ENCODE results near the gene PBLD.

DNA sequence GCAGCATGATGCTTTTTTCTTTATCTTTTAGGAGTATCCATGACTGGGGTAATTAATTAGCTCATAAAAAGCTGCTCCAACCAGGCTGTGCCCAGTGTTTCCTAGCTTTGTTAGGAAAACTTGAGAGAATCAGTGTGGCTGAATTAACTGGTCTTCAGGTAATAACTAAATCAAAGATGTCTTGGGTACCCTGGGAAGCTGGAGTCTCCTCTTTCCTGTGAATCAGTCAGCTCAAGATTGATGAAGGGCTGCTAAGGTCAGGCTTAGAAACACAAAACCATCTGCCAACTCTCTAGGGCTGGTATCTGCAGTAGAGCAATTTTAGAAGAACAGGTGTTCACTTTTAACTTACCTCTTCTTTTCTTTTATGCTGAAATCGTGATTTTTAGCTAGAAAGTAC is 79.4 kb downstream of the PBLD start:
- TF ChIP-seq, protein P1, sequence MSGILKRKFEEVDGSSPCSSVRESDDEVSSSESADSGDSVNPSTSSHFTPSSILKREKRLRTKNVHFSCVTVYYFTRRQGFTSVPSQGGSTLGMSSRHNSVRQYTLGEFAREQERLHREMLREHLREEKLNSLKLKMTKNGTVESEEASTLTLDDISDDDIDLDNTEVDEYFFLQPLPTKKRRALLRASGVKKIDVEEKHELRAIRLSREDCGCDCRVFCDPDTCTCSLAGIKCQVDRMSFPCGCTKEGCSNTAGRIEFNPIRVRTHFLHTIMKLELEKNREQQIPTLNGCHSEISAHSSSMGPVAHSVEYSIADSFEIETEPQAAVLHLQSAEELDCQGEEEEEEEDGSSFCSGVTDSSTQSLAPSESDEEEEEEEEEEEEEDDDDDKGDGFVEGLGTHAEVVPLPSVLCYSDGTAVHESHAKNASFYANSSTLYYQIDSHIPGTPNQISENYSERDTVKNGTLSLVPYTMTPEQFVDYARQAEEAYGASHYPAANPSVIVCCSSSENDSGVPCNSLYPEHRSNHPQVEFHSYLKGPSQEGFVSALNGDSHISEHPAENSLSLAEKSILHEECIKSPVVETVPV (CRISPR knock-in tag; IDR thresholded peaks at IDR 0.05), result no peak
- no peak for TF ChIP-seq TCF4 (CRISPR knock-in tag; IDR thresholded peaks at IDR 0.05; ENCODE audit: borderline replicate concordance)
- no peak for TF ChIP-seq OSR1 (CRISPR knock-in tag; IDR thresholded peaks at IDR 0.05)
- no peak for TF ChIP-seq BACH2 (CRISPR knock-in tag; IDR thresholded peaks at IDR 0.05; ENCODE audit: borderline replicate concordance)
- TF ChIP-seq SNAI2 (CRISPR knock-in tag; IDR thresholded peaks at IDR 0.05), result no peak
- TF ChIP-seq CSDC2 (CRISPR knock-in tag; IDR thresholded peaks at IDR 0.05), result no peak
- TF ChIP-seq PPARA (CRISPR knock-in tag; IDR thresholded peaks at IDR 0.05; ENCODE audit: borderline replicate concordance), result no peak
- TF ChIP-seq, protein P2, sequence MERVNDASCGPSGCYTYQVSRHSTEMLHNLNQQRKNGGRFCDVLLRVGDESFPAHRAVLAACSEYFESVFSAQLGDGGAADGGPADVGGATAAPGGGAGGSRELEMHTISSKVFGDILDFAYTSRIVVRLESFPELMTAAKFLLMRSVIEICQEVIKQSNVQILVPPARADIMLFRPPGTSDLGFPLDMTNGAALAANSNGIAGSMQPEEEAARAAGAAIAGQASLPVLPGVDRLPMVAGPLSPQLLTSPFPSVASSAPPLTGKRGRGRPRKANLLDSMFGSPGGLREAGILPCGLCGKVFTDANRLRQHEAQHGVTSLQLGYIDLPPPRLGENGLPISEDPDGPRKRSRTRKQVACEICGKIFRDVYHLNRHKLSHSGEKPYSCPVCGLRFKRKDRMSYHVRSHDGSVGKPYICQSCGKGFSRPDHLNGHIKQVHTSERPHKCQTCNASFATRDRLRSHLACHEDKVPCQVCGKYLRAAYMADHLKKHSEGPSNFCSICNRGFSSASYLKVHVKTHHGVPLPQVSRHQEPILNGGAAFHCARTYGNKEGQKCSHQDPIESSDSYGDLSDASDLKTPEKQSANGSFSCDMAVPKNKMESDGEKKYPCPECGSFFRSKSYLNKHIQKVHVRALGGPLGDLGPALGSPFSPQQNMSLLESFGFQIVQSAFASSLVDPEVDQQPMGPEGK (CRISPR knock-in tag; IDR thresholded peaks at IDR 0.05; ENCODE audit: borderline replicate concordance), result no peak
- TF ChIP-seq ZFP30 (CRISPR knock-in tag; IDR thresholded peaks at IDR 0.05), result no peak
- no peak for TF ChIP-seq GLIS3 (CRISPR knock-in tag; IDR thresholded peaks at IDR 0.05)
- TF ChIP-seq ZNF70 (CRISPR knock-in tag; IDR thresholded peaks at IDR 0.05), result no peak

Measured in SK-N-SH treated with all-trans-retinoic acid at 6 μM for 48 hours (cell line).